A549 (cell line): ENCODE measurements around the gene CDC26.

Experiments
- CHD4 ChIP-seq: fragments of 200-600 bp; sonication (generic); IDR thresholded peaks from 2 replicates; pipeline ENCODE4 v1.6.1; 2016; ENCODE audit warnings: antibody characterized with exemption, mild to moderate bottlenecking, borderline replicate concordance
- EP300 ChIP-seq, 2 experiments: fragments of >200 bp; sonication (Bioruptor Twin); formaldehyde crosslinking; IDR thresholded peaks; 2 replicates in 1 of 2; 3 replicates in 1 of 2; pipeline ENCODE4 v1.6.1; 2016 to 2017
- FOSL2 ChIP-seq, 2 experiments: fragments of 450-650 bp in 1 of 2; fragments of >200 bp in 1 of 2; sonication (Bioruptor Twin) in 1 of 2; formaldehyde crosslinking; IDR thresholded peaks; 2 replicates each; pipeline versions ENCODE4 v1.5.0 to v1.6.1; 2016 to 2020; ENCODE audit warnings: mild to moderate bottlenecking in 1 of 2, moderate library complexity in 1 of 2
- POLR2A ChIP-seq: IDR thresholded peaks from 2 replicates; pipeline ENCODE4 v1.6.1; 2012; ENCODE audit warnings: mild to moderate bottlenecking, low read length
- POLR2AphosphoS2 ChIP-seq: conservative IDR thresholded peaks from 2 replicates; pipeline ENCODE4 v1.6.1; 2012; ENCODE audit warnings: low read length, improper control_type of control experiment, inconsistent platforms
- TF ChIP-seq, protein P1 (sequence below): fragments of >200 bp; sonication (Bioruptor Twin); formaldehyde crosslinking; IDR thresholded peaks from 3 replicates; pipeline ENCODE4 v1.5.1; 2016

DNA sequence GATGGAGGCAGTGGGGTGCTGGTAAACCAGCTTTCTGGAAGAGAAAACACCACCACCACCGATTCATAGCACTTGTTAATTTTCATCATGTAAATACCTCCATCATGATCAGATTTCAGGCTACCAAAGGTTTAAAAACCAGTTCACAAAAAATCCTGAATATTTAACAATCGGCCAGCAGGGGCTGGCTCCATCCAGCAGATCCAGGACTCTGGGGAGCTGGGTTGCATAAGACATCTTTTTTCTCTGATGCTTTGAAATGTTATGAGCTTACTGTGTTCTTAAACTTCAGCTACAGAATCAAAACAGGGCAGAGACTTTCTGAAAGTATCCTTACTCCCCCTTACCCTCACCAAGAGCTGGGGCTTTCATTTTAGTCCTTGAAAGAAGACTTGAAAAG is 42.4 kb upstream of the CDC26 start:
- TF ChIP-seq CHD4, result no peak
- TF ChIP-seq POLR2AphosphoS2, result no peak
- TF ChIP-seq EP300 (IDR thresholded peaks at IDR 0.05), result no peak
- TF ChIP-seq POLR2A, result no peak
- TF ChIP-seq FOSL2 (IDR thresholded peaks at IDR 0.05), result no peak
- no peak for TF ChIP-seq FOSL2 (CRISPR knock-in tag; IDR thresholded peaks at IDR 0.05)
- TF ChIP-seq, protein P1, sequence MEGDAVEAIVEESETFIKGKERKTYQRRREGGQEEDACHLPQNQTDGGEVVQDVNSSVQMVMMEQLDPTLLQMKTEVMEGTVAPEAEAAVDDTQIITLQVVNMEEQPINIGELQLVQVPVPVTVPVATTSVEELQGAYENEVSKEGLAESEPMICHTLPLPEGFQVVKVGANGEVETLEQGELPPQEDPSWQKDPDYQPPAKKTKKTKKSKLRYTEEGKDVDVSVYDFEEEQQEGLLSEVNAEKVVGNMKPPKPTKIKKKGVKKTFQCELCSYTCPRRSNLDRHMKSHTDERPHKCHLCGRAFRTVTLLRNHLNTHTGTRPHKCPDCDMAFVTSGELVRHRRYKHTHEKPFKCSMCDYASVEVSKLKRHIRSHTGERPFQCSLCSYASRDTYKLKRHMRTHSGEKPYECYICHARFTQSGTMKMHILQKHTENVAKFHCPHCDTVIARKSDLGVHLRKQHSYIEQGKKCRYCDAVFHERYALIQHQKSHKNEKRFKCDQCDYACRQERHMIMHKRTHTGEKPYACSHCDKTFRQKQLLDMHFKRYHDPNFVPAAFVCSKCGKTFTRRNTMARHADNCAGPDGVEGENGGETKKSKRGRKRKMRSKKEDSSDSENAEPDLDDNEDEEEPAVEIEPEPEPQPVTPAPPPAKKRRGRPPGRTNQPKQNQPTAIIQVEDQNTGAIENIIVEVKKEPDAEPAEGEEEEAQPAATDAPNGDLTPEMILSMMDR, result no peak
